WI38 (cell line): Measurements from ENCODE around the gene LITAF.

Experiments used
- H3K4me3 ChIP-seq: 2 replicates; pipeline ENCODE4 v1.5.1; 2011; ENCODE audit warnings: low read depth, mild to moderate bottlenecking, control low read depth, low read length
- CTCF ChIP-seq: IDR thresholded peaks from 2 replicates; pipeline ENCODE4 v1.5.1; 2012; ENCODE audit warnings: low read depth, mild to moderate bottlenecking, control low read depth, low read length

Gene LITAF

GRCh38 chr16:11587643-11588247 is 1.0 kb upstream of the LITAF start:
- peak overlapping the region; percentile 59 for H3K4me3 ChIP-seq
- no peak for TF ChIP-seq CTCF

GRCh38 chr16:11586378-11586855 is 302 bp downstream of the LITAF start:
- TF ChIP-seq CTCF = no peak
- peak overlapping the region; percentile 59 for H3K4me3 ChIP-seq

- TF ChIP-seq CTCF = no peak
Measured at GRCh38 chr16:11585460-11586377, 1.0 kb downstream of the LITAF start.

GRCh38 chr16:11583889-11584565 is 2.7 kb downstream of the LITAF start:
- H3K4me3 ChIP-seq = no peak overlapping the region
- no peak for TF ChIP-seq CTCF

More at GRCh38 chr16:11585460-11586377, 1.0 kb downstream of the LITAF start:
- H3K4me3 ChIP-seq = peak overlapping the region; percentile 59

- H3K4me3 ChIP-seq = no peak overlapping the region
- TF ChIP-seq CTCF = no peak
Measured at GRCh38 chr16:11583166-11583565, 3.6 kb downstream of the LITAF start.

GRCh38 chr16:11582157-11582814 is 4.4 kb downstream of the LITAF start:
- TF ChIP-seq CTCF = no peak
- no peak overlapping the region for H3K4me3 ChIP-seq
